ENCODE measurements around the gene C2. TPM values are rescaled to one million over a fixed set of nuclear protein-coding genes. Genes with fewer than 3 reads are reported as not detected.
A peak's percentile ranks its signal among the peaks of the same experiment; 100 is the strongest.
"Not testable (repeated sequence)": the region's sequence is repeated elsewhere in the genome, so short reads cannot be mapped to it uniquely, and the experiment has no call there.

C2 gene
- total RNA-seq, 1 donor from 2014 or later = 0.63 TPM

- peaks cover 5% of the 10 kb centered on the region for H3K27me3 ChIP-seq (ENCODE audit: control insufficient read depth, insufficient read depth, low read length)
- TF ChIP-seq CTCF (IDR thresholded peaks at IDR 0.05; ENCODE audit: insufficient read depth, low read length, poor library complexity, severe bottlenecking) = peak; percentile 27
- no peaks in the 10 kb centered on the region for H3K36me3 ChIP-seq (ENCODE audit: control insufficient read depth, insufficient read depth, low read length)
- H3K4me3 ChIP-seq (ENCODE audit: low read depth, low read length) = no peak overlapping the region
- no peak for DNase-seq (ENCODE audit: low read depth)
Observed at GRCh38 chr6:31922942-31923341, 4.6 kb upstream of the C2 start.

- no peaks in the 10 kb centered on the region for H3K36me3 ChIP-seq (ENCODE audit: control insufficient read depth, insufficient read depth, low read length)
- no peak for DNase-seq (ENCODE audit: low read depth)
- H3K27me3 ChIP-seq (ENCODE audit: control insufficient read depth, insufficient read depth, low read length) = peaks cover 6% of the 10 kb centered on the region
- no peak for TF ChIP-seq CTCF (IDR thresholded peaks at IDR 0.05; ENCODE audit: insufficient read depth, low read length, poor library complexity, severe bottlenecking)
- H3K4me3 ChIP-seq (ENCODE audit: low read depth, low read length) = no peak overlapping the region
Observed at GRCh38 chr6:31927863-31928671, 550 bp downstream of the C2 start.

GRCh38 chr6:31928672-31928939, 1.1 kb downstream of the C2 start:
- Histone ChIP-seq H3K36me3 (ENCODE audit: control insufficient read depth, insufficient read depth, low read length) (no peaks in the 10 kb centered on the region), H3K27me3 (ENCODE audit: control insufficient read depth, insufficient read depth, low read length) (peaks cover 7% of the 10 kb centered on the region), H3K4me3 (ENCODE audit: low read depth, low read length) (no peak overlapping the region)
- no peak for TF ChIP-seq CTCF (IDR thresholded peaks at IDR 0.05; ENCODE audit: insufficient read depth, low read length, poor library complexity, severe bottlenecking)
- DNase-seq (ENCODE audit: low read depth) = no peak

DNA sequence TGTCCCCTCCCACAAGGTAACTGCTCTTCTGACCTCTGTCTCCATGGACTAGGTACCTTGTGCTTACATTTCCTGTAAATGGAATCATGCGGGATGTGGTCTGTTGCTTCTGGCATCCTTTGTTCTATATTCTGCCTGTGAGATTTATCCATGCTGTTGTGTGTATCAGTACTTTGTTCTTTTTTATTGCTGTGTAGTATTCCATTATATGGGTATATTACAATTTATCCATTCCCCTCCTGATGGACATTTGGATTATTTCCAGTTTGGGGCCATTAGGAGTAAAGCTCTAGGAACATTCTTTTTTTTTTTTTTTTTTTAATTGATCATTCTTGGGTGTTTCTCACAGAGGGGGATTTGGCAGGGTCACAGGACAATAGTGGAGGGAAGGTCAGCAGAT, 3.4 kb downstream of the C2 start:
- DNase-seq (ENCODE audit: low read depth) = no peak
- peaks cover 7% of the 10 kb centered on the region for H3K27me3 ChIP-seq (ENCODE audit: control insufficient read depth, insufficient read depth, low read length)
- H3K36me3 ChIP-seq (ENCODE audit: control insufficient read depth, insufficient read depth, low read length) = no peaks in the 10 kb centered on the region
- no peak for TF ChIP-seq CTCF (IDR thresholded peaks at IDR 0.05; ENCODE audit: insufficient read depth, low read length, poor library complexity, severe bottlenecking)
- H3K4me3 ChIP-seq (ENCODE audit: low read depth, low read length) = no peak overlapping the region

DNA sequence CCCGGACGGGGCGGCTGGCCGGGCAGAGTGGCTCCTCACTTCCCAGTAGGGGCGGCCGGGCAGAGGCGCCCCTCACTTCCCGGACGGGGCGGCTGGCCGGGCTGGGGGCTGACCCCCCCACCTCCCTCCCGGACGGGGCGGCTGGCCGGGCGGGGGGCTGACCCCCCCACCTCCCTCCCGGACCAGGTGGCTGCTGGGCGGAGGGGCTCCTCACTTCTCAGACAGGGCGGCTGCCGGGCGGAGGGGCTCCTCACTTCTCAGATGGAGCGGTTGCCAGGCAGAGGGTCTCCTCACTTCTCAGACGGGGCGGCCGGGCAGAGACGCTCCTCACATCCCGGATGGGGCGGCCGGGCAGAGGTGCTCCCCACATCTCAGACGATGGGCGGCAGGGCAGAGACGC, 4.6 kb downstream of the C2 start:
- H3K27me3 ChIP-seq (ENCODE audit: control insufficient read depth, insufficient read depth, low read length); H3K36me3 ChIP-seq (ENCODE audit: control insufficient read depth, insufficient read depth, low read length); DNase-seq (ENCODE audit: low read depth); H3K4me3 ChIP-seq (ENCODE audit: low read depth, low read length): not testable (repeated sequence)

- no peak for DNase-seq (ENCODE audit: low read depth)
- no peak for TF ChIP-seq CTCF (IDR thresholded peaks at IDR 0.05; ENCODE audit: insufficient read depth, low read length, poor library complexity, severe bottlenecking)
- Histone ChIP-seq H3K27me3 (ENCODE audit: control insufficient read depth, insufficient read depth, low read length) (peaks cover 2% of the 10 kb centered on the region), H3K4me3 (ENCODE audit: low read depth, low read length) (no peak overlapping the region), H3K36me3 (ENCODE audit: control insufficient read depth, insufficient read depth, low read length) (no peaks in the 10 kb centered on the region)
Observed at GRCh38 chr6:31933537-31933936, 6.0 kb downstream of the C2 start.

Data from kidney epithelial cell (primary cell).